Bronchial epithelial cell (primary cell): ENCODE data around the gene MICAL3. TPM values are rescaled to one million over a fixed set of nuclear protein-coding genes. Genes with fewer than 3 reads are reported as not detected.

Source experiments
- DNase-seq: peaks from one replicate; pipeline ENCODE4 v3.0.0-alpha.2; 2010; ENCODE audit warnings: low read depth
- FAIRE-seq: peaks from 2 replicates; lab custom pipeline; 2011; peaks lifted over from hg19 to GRCh38; lab: Jason Lieb, UNC
- H3K27me3 ChIP-seq: 2 replicates; pipeline ENCODE4 v1.5.1; 2011; ENCODE audit warnings: low read length; ENCODE audit not compliant: control insufficient read depth, insufficient read depth
- H3K36me3 ChIP-seq: 2 replicates; pipeline ENCODE4 v1.5.1; 2011; ENCODE audit warnings: low read length; ENCODE audit not compliant: control insufficient read depth, insufficient read depth
- H3K4me3 ChIP-seq: 2 replicates; pipeline ENCODE4 v1.5.1; 2011; ENCODE audit warnings: mild to moderate bottlenecking, low read depth, low read length, control low read depth
- CTCF ChIP-seq: IDR thresholded peaks from 2 replicates; pipeline ENCODE4 v1.5.1; 2011; ENCODE audit warnings: mild to moderate bottlenecking, moderate library complexity, low read length, control low read depth, inconsistent platforms; ENCODE audit not compliant: insufficient read depth, severe bottlenecking
- total RNA-seq: library from RNA; depleted of rRNA; stranded (reverse); fragments of >200 nt; gene quantifications from 2 replicates; pipeline ENCODE4 v1.2.1, GENCODE V29; 2014

The MICAL3 gene
- total RNA-seq, 1 donor from 2014 or later: 13.4 TPM

- Histone ChIP-seq H3K36me3 (peaks cover 5% of the 10 kb centered on the region), H3K4me3 (no peak overlapping the region), H3K27me3 (no peaks in the 10 kb centered on the region)
- no peak for FAIRE-seq
- TF ChIP-seq CTCF: no peak
- no peak for DNase-seq
Observed at GRCh38 chr22:17789379-17790200, 234.8 kb downstream of the MICAL3 start.

- TF ChIP-seq CTCF: no peak
- no peak overlapping the region for H3K4me3 ChIP-seq
- no peak for DNase-seq
- H3K36me3 ChIP-seq: peaks cover 4% of the 10 kb centered on the region
- FAIRE-seq: no peak
- H3K27me3 ChIP-seq: no peaks in the 10 kb centered on the region
Observed at GRCh38 chr22:17788528-17789378, 235.6 kb downstream of the MICAL3 start.

GRCh38 chr22:17787716-17788330 is 236.5 kb downstream of the MICAL3 start:
- no peak for TF ChIP-seq CTCF
- Histone ChIP-seq H3K36me3 (peaks cover 4% of the 10 kb centered on the region), H3K27me3 (no peaks in the 10 kb centered on the region), H3K4me3 (no peak overlapping the region)
- FAIRE-seq (no peak), DNase-seq (no peak)

- no peak for FAIRE-seq
- H3K4me3 ChIP-seq: no peak overlapping the region
- TF ChIP-seq CTCF: no peak
- H3K36me3 ChIP-seq: peaks cover 4% of the 10 kb centered on the region
- no peaks in the 10 kb centered on the region for H3K27me3 ChIP-seq
- DNase-seq: no peak
Observed at GRCh38 chr22:17787241-17787640, 237.1 kb downstream of the MICAL3 start.

GRCh38 chr22:17786435-17787161 is 237.8 kb downstream of the MICAL3 start:
- DNase-seq (no peak), FAIRE-seq (no peak)
- H3K36me3 ChIP-seq: peaks cover 4% of the 10 kb centered on the region
- TF ChIP-seq CTCF: no peak
- no peaks in the 10 kb centered on the region for H3K27me3 ChIP-seq
- no peak overlapping the region for H3K4me3 ChIP-seq
